GM21717 (cell line): ENCODE data around the gene KAZN.

ENCODE experiments used
- ATAC-seq: cut with Tn5 transposase; IDR thresholded peaks from one replicate; pipeline ENCODE4 v1.9.1; 2021; ENCODE audit warnings: mild to moderate bottlenecking, moderate library complexity; ENCODE audit not compliant: unreplicated experiment

The KAZN gene

DNA sequence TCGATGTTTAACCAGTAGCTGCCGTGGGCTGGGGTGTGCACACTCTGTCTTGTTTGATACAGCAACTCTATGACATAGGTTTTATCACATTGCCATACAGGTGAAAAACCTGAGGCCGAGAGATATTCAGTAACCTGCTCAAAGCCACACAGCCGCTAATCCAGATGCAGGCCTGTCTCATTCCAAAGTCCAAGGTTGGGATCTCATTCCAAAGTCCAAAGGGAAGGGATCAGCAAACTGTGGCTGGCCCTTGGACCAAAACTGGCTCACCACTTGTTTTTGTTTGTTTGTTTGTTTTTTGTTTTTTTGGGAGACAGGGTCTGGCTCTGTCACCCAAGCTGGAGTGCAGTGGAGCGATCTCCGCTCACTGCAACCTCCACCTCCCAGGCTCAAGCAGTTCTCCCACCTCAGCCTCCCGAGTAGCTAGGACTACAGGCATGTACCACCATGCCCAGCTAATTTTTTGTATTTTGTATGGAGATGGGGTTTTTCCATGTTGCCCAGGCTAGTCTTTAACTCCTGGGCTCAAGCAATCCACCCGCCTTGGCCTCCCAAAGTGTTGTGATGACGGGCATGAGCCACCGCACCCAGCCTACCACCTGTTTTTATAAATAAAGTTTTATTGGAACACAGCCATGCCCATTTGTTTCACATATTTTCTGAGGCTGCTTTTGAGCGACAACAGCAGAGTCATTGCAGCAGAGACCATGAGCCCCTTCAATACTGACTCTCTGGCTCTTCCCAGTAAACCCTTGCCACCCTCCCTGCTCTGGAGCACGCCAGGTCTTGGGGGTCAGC lies 391.6 kb downstream of the KAZN start:
- no peak for ATAC-seq

DNA sequence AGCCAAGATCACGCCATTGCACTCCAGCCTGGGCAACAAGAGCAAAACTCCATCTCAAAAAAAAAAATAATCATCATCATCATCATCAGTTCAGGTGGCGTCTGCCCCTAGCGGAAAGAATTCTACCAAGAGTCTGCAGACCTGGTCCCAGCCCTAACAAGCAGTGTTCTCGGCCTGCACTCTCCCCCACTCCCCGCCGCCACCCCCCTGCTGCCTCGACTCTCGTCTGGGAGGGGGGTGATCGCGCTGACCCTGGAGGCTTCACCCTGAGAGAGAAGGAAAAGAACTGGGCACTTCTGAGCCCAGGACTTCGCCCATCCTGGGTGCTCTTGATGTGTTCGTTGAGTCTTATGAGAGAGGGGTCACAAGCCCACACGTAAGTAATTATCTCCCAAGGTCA lies 394.9 kb downstream of the KAZN start:
- no peak for ATAC-seq

DNA sequence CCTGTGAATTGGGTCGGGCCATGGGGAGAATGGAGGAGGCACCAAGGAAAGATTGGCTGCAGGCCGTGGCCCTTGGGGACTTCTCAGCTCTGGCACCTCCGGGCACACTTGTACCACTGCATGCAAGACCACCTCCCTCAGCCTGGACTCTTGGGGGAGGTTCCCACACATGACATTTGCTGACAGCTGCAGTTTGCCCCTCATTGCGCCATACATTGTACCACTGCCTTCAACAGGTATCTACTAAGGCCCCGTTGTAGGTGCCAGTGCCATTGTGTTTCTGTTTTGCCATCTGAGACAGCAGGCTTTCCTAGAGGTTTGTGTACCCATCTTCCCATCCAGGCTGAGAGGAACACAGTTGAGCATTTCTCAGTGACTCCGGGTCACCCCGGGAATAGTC lies 395.7 kb downstream of the KAZN start:
- ATAC-seq, result no peak

DNA sequence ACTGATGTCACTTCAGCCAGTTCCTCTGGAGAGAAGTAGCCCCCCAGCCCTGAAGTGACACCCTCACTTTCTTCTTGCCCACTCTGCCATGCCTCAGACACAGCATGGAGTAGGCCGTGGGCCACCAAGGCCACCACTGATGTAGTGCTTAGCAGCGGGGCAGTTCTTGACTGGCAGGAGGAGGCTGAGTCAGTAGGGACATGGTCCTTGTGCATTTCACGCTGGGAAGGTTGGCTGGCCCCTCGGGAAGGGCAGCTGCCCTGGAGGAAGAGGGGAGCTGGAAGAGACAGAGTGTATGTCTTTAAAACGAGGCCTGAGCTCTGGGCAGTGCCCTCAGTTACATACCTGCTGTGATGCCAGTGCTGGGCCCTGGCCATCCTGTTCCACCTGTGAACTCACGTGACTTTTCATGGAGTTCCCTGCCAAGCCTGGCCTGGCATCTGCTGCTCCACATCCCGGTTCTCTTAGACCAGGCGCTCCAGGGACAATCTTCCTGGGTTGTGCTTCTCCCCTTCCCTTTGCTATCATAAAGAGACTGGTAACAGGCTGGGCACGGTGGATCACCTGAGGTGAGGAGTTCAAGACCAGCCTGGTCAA lies 396.5 kb downstream of the KAZN start:
- ATAC-seq, result no peak

DNA sequence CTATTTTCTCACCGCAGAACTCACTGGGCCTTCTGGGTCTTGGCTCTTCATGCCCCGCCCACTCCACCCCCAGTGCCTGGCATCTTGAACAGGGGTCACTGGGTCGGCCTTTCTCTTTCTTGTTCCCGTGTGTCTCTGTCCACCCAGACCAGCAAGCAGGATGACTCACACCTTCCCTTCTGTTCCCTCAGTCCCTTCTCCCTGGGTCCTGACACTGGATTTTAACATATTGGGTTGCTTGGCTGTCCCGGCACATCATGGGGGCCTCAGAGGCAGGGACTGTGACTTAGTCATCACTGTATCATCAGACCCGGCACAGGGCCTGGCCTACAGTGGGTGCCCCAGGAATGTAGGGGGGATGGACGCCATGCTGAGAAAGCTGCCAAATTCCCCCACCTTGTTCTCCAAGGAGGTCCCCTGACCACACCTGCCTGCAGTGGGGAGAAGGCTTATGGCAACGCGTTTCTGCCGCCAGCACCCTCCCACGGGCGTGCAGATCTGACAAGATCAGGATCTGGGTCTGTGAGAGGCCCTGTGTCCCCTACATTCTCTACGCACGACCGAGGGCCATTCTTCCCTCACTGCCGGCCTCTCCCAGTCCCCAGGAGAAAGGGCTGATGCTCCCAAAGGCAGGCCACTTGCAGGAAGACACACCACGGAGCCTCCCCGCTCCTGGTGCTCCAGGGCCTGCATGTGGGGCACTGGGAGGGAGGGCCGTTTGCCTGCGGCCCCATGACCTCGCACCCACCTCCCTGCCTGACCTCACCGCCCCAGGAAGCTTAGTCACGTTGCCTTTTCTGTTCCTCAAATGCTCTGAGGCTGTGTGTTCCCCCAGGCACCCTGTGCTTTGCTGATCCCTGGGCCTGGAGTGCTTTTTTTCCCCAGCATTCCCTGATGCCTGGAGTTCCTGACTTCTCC lies 397.9 kb downstream of the KAZN start:
- no peak for ATAC-seq

DNA sequence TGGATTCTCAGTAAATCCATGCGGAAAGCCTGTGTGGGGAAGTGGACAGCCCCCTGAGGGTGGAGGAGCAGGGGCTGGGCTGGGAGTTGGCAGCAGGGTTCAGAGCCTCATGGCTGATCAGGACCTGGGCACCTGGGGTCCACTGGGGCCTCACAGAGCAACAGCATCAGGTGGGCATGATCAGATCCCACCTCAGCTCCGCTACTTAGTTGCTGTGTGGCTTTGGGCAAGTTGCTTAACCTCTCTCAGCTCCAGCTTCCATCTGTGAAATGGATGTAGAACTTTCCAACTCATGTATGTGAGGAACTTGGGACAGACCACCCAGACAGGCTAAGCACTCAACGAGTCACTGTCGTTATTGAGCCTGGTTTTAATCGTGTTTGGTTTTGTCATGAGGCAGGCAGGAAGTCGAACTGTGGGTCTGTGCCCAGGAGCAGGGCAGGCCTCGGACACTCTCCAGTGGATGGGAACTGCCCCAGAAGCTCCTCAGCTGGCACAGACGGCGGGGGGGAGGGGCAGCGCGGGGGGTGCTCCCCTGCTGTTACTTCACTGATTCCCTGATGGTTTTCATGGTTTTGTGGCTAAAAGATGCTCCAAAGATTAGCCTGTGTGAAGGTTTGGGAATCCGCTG lies 399.3 kb downstream of the KAZN start:
- no peak for ATAC-seq

DNA sequence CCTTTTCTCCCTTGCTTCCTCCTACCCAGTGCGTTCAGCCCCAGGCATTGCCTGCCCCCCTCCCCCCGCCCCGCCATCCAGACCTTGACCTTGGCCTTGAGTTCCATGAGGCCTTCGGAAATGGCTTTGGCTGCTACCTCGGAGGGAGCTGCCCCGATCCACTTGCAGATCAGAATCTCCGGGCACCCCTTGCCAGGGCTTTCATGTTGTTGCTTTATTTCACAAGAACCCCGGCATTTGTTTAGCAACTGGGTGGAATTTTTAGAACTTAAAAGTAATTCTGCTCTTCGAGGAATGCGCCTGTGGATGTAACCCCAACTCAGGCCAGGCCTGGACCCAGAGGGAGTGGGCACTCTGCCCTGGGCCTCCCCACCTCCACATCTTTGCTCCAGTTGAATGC lies 401.0 kb downstream of the KAZN start:
- ATAC-seq, result no peak

DNA sequence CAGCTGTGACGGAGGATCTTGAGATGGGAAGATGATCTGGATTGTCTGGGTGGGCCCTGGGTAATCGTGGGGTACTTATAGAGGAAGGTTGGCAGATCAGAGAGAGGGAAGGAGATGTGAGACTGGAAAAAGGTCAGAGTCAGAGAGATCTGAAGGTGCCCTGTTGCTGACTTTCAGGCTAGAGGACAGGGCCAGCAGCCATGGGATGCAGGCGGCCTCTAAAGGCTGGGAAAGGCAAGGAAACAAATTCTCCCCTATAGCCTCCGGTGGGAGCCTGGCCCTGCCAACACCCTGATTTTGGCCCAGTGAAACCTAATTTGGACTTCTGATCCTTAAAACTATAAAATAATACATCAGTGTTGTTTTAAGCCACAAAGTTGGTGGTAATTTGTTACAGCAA lies 401.5 kb downstream of the KAZN start:
- ATAC-seq, result no peak

DNA sequence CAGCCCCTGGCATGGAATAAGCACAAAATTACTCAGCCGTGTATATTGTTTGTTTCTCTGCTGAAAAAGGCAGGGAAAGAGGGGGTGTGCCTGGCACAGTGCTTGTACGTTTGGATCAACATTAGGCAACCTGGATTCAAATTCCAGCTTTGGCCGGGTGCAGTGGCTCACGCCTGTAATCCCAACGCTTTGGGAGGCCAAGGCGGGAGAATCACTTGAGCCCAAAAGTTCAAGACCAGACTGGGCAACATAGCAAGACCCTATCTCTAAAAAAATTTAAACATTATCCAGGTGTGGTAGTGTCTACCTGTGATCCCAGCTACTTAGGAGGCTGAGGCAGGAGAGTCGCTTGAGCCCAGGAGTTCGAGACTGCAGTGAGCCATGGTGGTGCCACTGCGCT lies 402.2 kb downstream of the KAZN start:
- ATAC-seq, result no peak

DNA sequence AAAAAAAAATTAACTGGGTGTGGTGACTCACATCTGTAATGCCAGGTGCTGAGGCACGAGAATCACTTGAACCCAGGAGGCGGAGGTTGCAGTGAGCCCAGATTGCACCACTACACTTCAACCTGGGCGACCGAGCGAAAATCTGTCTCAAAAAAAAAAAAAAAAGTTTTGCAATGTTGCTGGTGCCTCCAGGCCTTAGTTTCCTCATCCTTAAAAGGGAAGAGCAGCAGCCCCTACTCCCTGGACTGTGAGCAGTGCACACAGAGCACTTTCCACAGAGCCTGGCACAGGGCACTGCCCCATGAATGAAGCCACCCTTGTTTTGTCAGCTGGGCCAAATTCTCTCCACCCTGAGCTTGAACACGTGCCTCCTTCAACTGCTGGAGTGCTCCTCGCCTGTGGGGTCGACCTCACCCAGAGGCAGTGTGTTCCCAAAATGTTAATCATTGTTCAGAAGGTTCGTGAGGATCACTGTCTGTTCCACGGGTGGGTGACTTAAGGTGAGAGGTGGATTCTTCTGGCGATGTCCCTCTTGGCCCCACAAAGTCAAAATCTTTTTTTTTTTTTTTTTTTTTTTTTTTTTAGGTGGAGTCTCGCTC lies 402.9 kb downstream of the KAZN start:
- no peak for ATAC-seq

DNA sequence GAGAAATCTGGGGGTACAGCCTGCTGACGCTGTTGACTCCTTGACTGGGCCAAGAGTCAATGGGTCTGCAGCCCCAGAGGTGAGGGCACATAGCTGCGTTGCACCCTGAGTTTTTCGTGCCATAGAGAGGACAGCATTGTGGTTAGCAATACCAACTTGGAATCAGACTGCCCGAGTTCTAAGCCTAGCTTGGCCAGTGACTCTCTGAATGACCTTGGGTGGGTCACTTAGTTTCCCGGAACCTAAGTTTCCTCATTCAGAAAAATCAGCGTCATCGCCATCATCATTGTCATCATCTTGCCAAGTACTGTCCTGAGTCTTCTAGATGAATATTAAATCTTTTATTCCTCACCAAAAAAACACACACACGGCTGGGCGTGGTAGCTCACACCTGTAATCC lies 403.8 kb downstream of the KAZN start:
- no peak for ATAC-seq

DNA sequence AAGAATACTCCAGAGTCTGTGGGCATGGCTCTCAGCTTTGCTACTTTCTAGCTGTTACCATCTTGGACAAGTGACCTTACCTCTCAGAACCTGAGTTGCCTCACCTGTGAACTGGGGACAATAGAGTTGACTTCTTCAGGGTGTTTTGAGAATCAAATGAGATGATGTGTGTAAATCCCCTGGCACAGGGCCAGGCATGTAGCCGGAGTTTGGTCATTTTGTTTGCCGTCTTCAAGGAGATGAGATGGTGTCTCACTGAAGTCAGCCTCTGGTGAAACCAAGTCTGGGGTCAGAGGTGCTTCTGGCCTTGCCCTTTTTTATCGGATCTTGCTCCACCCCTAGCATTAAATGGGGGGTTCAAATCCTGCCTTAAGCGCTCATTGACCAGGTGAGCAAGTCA lies 405.9 kb downstream of the KAZN start:
- ATAC-seq, result no peak

DNA sequence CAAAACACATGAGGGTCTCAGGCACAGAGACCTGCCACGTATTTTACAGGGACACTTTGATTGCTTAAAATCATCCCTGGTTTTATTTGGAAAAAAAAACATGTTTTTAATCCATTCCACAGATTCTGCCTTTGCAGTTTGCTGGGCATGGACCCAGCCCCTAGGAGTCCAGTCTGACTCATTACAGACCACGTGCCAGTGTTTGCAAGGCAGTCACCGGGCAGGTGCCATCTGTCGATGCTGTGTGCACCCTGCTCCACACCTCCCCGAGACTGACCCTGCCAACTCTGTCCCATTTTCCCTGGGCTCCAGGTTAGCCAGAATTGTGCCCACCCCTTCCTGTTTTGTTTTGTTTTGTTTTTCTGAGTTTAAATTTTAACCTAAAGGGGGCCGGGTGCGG lies 406.6 kb downstream of the KAZN start:
- ATAC-seq, result no peak

DNA sequence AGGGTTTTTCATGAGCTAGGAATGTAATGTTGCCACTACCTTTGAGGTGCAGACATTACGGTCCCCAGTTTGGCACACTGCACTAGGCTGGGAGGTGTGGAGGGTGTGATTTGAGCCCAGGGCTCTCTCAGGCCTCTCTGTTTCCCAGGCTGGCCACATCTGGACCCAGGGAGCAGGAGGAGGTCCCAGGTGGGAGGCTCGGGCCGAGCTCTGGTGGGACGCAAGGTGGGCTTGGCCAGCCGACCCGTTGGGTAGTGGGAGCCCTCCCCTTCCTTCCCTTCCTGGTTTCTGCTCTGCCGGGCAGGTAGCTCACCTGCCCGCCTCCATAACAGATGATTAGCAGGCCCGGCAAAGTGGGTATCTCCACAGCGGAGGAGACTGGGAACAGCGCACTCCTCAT lies 408.9 kb downstream of the KAZN start:
- ATAC-seq, result no peak

DNA sequence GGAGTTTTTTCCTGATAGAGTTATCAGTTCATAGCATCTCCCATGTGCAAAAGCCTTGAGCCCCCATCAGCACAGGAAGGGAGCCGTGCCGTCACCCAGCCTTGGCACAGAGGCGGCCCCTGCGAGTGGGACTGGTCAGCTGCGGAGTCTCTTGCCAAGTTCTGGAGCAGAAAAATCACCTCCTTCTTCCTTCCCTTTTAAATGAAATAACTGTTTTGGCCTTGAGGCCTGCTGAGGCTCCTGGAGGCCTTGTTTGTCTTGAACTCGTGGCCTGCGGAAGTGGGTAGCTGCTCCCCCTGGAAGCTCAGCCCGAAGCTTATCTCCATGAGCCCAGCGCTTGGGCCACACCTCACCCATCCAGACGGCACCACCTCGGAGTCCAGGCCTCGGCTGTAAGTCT lies 409.4 kb downstream of the KAZN start:
- no peak for ATAC-seq

DNA sequence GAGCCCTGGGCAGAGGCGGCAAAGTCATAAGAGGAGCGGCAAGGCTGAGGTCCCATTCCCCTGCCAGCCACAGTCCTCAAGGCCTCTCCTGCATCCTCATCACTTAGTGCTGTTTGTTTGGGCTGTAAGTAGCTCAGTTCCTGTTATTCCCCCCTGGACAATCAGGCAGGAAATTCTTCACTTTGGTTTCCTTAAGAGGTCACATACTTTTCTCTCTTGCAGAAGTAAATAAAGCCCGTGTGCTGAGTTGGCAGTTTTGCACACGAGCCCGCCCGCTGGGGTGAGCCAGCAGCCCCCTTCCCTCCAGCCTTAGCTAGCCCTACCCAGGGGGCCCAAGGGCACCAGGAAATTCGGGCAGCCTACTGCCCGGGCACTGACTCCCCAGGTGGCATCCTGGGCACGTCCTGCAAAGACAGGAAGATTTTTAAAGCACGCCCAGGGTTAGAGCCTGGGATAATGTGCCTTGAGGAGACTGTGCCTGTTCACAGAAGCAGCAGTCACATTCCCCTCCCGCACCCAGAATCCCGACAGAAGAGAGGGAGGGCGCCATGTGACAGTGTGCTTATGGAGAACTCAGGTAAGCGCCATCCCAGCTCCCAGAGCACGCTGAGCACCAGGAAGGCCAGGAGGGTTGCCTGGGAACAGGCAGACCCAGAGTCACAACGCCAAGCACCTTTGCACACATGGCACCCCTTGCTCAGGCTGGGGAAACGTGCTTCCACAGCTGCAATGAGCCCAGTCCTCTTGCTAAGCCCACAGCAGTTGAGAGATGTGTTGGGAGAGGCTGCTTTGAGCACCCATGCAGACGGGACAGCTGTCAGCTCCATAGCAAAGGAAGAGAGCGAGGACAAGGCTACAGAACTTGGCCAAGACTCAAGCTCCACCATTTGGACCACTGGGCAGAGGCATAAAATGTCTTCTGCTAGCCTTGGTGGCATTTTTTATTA lies 410.6 kb downstream of the KAZN start:
- ATAC-seq, result no peak

DNA sequence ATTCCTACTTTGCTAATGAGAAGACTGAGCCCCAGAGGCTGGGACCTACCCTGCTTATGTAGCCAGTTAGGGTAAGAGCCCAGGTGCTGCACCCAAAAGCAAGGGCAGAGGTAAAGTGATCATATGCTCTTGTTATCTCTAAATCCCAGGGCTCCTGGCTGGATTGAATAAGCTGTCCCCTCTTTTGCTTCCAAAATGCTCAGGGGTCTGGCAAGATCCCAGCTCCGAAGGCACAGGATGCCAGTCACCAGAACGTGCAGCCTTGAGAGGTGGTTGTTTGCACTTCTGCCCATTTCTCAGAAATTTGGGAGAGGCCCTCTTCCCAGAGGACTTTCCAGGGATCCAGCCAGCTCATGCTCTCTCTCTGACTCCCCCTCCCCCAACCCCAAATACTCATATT lies 412.7 kb downstream of the KAZN start:
- ATAC-seq, result no peak

DNA sequence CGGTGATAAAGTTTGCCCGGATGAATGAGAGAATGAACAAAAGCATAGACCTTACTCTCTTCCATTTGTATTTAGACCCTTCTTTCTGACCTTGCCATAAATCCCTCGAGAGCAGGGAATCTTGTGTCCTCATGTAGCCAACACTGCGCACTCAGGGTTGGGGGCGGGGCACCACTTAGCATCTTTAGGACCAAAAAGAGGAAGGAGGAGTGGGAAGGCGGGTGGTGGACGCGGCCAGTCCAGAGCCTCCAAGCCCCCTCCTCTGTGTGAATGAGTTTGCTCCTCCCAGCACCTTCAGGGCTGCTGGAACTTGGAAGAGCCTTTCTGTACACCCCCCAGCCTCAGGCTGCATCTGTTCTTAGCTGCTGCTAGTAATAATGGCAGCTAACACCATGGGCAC lies 413.2 kb downstream of the KAZN start:
- ATAC-seq, result no peak

DNA sequence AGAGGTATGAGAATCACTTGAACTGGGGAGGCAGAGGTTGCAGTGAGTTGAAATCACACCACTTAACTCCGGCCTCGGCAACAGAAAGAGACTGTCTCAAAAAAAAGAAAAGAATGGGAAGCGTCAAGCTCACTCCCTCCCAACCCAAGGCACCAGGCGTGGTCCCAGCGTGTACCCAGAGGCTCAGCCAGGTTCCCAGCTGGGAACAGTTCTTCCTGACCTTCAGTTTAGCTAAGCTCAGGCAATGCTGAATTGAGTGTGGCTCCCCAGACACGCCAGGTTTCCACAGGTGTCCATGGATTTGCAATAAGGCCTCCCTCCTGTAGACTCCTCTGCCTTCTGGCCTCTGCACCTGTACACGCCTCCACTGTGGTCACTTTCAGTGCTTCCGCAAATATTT lies 414.3 kb downstream of the KAZN start:
- ATAC-seq, result no peak

DNA sequence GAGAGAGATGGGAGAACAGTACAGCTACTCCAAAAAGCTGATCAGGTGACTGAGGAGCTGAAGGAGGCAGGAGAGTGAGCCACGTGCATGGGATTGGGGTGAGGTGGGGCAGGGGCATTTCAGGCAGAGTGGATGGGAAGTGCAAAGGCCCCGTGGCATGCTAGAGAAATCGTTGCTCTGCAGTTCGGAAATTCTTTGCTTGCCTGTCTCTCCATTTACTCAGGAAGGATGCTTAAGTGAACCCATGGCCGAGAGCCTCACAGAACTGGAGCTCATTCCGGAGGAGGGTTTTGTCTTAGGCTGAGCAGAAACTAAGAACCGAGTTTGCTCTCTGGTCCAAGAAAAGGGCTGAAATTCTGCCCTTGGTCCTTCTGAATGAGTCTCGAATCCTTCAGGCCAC lies 415.3 kb downstream of the KAZN start:
- no peak for ATAC-seq
